GM19238 (cell line): ENCODE results near the gene PI4K2B.
"Not testable (repeated sequence)": the region's sequence is repeated elsewhere in the genome, so short reads cannot be mapped to it uniquely, and the experiment has no call there.

Source experiments
- DNase-seq: peaks from one replicate; pipeline ENCODE4 v3.0.0; 2011; ENCODE audit warnings: low spot score; ENCODE audit not compliant: insufficient read length

Gene PI4K2B

DNA sequence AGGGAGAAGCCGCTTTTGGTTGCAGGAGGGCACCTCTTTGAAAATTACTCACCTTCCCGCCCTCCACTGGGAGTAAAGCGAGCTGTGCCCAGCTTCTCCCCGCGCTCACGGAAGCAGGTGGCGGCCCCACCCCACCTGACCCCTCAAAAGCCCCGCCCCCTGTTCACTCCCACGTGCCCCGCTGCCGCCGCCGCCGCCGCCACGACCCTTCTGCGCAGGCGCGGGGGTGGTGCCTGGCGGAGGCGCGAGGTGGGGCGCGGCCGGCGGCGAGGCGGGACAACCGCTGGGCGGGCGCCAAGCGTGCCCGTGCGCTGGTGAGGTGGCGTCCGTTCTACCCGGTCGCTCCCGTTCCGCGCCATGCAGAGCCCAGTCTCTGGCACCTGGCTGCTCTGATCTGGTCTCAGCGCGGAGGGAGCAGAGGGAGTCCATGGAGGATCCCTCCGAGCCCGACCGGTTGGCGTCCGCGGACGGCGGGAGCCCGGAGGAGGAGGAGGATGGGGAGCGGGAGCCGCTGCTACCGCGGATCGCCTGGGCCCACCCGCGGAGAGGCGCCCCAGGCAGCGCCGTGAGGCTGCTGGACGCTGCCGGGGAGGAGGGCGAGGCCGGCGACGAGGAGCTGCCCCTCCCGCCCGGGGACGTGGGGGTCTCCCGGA is at the start of gene PI4K2B:
Gene PI4K2B (plus strand): TSS at position 297 of the 653 bp plus-strand sequence. CDS start 131 bp downstream, at position 428.
- peak; percentile 84 for DNase-seq

DNA sequence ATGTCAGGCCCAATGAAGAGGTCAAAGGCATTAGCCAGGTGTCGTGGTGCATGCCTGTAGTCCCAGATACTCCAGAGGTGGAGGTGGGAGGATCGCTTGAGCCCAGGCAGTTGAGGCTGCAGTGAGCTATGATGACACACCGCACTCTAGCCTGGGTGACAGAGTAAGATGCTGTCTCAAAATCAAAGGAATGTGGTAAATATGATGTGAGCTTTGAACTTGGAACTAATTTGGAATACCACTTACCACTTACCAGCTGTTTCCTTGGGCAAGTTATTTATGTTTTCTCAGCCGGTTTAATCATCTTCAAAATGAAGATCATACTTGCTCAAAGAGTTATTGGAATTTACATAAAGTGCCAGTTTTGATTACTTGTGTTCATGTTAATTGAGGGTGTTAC is 49.8 kb upstream of the PI4K2B start:
- DNase-seq, result no peak

DNA sequence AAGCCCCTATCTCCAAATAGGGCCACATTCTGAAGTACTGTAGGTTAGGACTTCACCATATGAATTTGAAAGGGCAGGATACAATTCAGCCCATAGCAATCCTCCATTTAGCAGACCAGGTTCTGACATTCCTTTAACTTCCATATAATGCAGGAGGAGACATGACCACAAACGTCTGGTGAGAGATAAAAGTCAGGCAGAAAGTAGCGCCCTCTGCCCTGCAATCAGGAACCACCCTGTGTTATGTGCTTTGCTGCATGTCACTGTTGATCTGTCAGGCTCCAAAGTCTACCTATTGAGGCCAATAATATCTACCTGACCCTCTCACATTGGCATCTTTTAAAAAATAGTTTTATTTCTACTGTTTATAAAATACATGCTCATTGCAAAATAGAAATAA is 43.4 kb upstream of the PI4K2B start:
- no peak for DNase-seq

- DNase-seq, result no peak
Observed at GRCh38 chr4:25198713-25199112, 35.1 kb upstream of the PI4K2B start.

GRCh38 chr4:25207997-25208396 is 25.8 kb upstream of the PI4K2B start:
- DNase-seq, result no peak

- DNase-seq, result no peak
Observed at GRCh38 chr4:25209702-25210101, 24.1 kb upstream of the PI4K2B start.

DNA sequence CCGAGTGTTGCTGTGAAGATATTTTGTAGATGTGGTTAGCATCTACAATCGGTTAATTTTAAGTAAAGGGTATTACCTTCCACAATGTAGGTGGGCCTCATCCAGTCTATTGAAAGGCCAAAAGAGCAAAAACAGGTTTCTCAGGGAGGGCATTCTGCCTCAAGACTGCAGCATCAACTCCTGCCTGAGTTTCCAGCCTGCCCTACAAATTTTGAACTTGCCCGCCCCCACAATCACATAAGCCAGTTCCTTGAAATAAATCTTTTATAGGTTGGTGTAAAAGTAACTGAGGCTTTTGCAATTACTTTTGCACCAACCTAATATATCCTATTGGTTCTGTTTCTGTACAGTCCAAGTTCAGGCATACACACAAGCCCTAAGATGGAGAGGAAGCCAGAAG is 22.1 kb upstream of the PI4K2B start:
- DNase-seq, result no peak

DNA sequence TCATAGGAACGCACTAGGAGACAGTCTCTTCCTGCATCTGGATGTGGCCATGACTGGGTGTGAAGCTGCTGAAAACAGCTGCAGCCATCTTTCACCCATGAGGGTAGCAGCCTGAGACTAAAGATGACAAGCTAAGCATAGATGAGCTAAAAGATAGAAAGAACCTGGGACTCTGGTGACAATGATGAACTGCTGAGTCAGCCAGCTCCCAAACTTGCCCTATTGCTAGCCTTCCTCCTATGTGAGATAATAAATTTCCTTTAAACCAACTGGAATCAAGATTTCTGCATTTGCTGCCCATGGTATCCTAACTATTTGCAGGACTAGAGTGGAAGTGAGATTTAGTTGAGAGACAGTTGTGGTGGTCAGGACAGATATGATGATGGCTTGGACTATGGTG is 21.0 kb upstream of the PI4K2B start:
- no peak for DNase-seq

DNA sequence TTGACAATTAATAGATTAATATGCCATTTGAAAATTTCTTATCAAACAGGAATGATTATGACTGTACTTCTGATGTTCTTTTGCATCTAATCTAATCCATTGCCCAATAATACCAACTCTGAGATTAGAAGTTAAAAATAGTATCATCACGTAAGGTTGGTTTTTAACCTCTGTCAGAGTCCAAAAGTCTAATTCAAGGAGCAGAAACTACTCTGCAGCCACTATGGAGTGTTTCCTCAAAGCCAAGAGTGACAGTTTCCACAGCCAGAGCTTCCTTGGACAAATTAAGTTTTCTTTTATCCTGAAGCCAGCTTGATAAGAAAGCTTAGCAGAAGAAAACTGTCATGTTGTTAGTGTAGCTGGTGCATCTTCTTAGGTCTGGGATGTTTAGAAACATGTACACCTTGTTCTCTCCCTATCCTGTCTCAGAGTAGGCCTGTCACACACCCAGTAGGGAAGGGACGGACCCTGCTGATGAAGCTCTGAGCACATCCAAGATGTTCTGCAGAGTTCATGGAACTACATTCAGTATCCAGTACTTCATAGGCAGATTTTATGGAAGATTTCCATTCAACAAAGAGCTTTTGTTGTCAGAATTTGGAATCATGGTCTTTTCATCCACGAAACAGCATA is 20.4 kb upstream of the PI4K2B start:
- no peak for DNase-seq

- not testable (repeated sequence) for DNase-seq
Observed at GRCh38 chr4:25214750-25215149, 19.1 kb upstream of the PI4K2B start.

DNA sequence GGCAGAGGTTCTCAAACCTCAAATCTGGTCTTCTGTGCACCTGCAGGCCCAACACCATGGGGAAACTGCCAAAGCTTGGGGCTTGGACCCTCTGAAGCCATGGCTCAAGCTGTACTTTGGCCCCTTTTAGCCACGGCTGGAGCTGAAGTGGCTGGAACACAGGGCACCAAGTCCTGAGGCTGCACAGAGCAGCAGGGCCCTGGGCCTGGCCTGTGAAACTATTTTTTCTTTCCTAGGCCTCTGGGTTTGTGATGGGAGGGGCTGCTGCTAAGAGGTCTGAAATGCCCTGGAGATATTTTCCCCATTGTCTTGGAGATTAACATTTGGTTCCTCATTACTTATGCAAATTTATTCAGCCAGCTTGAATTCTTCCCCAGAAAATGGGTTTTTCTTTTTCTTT is 18.3 kb upstream of the PI4K2B start:
- DNase-seq, result no peak

- DNase-seq, result no peak
Observed at GRCh38 chr4:25221377-25221776, 12.5 kb upstream of the PI4K2B start.

DNA sequence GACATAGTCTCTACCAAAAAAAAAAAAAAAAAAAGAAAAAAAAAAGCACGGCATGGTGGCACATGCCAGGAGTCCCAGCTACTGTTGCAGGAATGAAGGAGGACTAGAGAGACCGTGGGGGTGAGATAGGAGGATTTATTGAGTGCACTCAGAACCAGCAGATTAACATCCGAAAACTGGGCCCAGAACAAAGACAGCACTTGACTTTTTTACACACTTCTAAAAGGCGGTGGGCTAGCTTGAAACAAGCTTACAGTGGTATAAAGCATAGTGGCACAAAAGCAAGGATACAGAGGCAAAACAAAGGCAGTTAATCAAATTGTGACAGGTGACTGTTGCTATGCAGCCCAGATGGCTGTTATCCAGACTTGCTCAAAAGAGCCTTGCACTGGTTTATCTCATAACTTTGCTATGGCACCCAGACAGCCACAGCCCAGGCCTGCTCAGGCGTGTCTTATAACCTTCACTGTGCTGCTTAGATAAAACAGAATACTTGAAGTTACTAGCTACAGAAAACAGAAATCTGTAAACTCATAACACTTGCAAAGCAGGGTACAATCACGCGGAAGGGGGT is 9.9 kb upstream of the PI4K2B start:
- no peak for DNase-seq

- DNase-seq, result no peak
Observed at GRCh38 chr4:25229804-25230203, 4.0 kb upstream of the PI4K2B start.

DNA sequence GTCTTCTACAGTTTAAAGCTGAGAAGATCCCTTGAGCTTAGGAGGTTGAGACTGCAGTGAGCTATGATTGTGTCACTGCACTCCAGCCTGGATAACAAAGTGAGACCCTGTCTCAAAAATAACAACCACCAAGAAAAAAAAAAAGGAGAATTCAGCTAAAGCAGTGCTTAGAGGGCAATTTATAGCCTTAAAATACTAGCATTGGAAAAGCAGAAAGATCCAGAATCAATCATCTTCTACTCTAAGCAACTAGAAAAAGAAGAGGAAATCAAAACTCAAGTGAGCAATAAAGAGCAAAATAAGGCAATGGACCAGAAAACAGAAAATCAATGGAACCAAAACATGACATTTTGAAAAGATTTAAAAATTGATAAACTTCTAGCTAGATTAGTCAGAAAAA is 639 bp upstream of the PI4K2B start:
- DNase-seq, result no peak

DNA sequence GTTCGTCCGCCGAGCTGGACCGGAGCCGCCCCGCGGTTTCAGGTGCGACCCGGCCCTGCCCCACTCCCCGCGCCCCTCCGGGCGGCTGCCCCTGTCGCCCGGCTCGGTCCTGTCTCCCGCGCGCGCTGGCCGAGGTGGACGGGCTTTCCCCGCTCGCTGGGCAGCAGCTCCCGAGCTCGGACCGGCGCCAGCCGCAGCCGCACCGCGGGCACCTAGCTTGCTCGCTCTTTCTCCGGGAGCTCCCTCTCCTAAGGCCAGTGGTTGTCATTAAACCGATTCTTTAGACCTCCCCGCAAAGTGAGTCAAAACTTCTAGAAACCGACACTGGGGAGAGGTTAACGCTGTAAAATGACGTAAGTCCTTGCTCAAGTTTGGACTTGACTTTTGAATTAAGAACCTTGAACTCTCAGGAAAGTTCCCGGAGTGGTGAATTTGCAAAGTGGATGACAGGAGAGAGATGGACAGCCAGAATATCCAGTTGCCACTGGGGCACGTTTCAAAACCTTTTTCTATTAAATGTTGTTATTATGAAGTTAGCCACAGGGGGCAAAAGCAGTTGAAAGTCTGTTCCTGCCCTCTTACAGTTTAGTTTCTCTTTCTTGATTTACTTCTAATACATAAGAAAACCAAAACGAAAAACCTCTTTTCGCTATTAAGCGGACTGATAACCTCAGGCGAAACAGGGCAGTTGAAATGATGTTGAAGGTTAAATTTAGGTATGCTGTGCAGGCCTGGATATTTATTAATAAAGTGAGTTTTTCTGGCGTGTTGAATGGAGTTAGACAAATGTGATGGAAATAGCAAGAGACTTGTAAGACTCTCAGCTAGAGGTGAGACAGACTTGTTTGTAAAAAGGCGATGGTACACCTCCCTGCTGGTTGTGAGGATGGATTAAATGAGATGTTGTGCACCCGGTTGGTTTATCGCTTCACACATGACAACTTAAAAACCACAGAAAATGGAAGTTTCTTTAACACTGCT is 847 bp downstream of the PI4K2B start:
- peak; percentile 46 for DNase-seq

DNA sequence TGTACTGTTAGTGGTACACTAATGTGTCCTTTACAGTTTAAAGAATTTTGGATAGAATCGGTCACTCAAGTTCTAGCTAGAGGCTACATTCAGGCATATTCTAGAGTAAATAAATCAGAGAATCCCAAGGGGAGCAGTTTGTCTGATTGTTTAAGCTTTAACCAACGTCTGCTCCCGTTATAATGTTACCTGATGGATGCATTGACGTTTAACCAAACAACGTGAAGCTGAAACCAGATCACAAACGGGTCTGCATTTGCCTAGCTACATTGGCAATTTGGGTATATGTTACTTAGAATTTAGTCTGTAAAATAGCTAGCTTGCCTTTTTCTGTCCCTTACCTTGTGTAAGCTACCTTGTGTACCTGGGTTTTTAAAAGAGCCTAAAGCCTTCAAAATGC is 1.6 kb downstream of the PI4K2B start:
- DNase-seq, result no peak

- not testable (repeated sequence) for DNase-seq
Observed at GRCh38 chr4:25236030-25236429, 2.2 kb downstream of the PI4K2B start.

GRCh38 chr4:25236971-25237370 is 3.1 kb downstream of the PI4K2B start:
- DNase-seq, result no peak

DNA sequence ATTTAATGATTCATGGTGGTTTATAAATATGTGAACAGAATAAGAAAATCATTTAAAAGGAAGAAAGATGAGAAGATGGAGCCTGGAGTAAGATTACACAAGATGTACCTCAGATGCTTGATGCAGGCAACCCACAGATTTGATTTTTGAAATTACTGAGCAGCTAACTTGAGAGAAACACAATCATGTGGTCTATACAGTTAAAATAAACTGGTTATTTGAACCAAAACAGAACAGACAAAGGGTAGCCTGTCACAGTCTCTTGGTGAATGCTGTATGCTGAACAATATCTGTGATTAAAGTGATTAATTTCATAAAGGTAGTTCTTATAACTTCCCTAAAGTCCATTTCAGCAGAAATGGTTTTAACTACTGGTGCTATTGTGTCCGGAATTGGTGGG is 4.2 kb downstream of the PI4K2B start:
- no peak for DNase-seq

DNA sequence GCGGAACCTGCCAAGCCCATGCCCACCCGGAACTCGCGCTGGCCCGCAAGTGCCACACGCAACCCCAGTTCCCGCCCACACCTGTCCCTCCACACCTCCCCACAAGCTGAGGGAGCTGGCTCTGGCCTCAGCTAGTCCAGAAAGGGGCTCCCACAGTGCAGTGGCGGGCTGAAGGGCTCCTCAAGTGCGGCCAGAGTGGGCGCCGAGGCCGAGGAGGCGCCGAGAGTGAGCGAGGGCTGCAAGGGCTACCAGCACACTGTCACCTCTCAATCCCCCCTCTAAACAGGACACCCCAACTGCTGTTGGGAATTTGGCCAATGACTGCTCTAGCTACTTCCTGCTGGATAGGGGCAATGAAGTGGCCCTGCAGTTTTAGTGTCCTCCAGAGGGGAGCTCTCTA is 5.7 kb downstream of the PI4K2B start:
- DNase-seq, result not testable (repeated sequence)

DNA sequence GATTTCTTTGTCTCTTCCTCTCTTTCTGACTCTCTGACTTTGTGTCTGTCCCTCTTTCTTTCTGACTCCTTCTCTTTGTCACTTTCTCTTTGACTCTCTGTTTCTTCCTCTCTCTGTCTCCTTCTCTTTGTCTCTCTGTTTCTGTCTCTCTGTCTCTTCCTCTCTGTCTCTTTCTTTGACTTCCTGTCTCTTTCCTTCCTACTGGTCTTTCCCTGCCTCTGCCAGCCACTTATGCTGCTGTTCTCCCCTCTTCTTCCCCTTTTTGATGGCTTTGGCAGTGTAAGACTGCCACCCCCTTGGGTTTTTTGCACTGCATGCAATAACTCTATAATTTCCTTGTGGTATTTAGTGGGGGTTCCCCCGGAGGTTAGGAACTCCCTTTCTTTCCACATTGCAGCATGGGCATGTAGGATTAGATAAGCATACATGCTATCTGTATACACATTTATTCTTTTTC is 6.9 kb downstream of the PI4K2B start:
- DNase-seq, result not testable (repeated sequence)
